ENCODE results near the gene ROCK2. TPM values are rescaled to one million over a fixed set of nuclear protein-coding genes. Genes with fewer than 3 reads are reported as not detected.

ROCK2 gene
- total and polyA plus RNA-seq, 9 of the 15 experiments (the other 6 are each of a cell fraction or from before 2014, with no cell fraction given): 4.9 to 30.6 (median 14.3) TPM

- no peak for TF ChIP-seq HMBOX1 (IDR thresholded peaks at IDR 0.05)
- TF ChIP-seq ZNF282 (CRISPR knock-in tag; IDR thresholded peaks at IDR 0.05): no peak
- TF ChIP-seq ZFP30 (CRISPR knock-in tag; IDR thresholded peaks at IDR 0.05; ENCODE audit: borderline replicate concordance): no peak
- no peak for TF ChIP-seq CHAMP1 (IDR thresholded peaks at IDR 0.05)
- peak; percentile 21 for TF ChIP-seq BRD9 (IDR thresholded peaks at IDR 0.05; ENCODE audit: low read depth, partially characterized antibody)
- TF ChIP-seq ZBTB2 (IDR thresholded peaks at IDR 0.05): no peak
- TF ChIP-seq STAG1 (CRISPR knock-in tag; IDR thresholded peaks at IDR 0.05; ENCODE audit: borderline replicate concordance): no peak
- no peak for TF ChIP-seq ZNF561 (CRISPR knock-in tag; conservative IDR thresholded peaks at IDR 0.05)
- no peak for TF ChIP-seq ARNT (IDR thresholded peaks at IDR 0.05)
- no peak for TF ChIP-seq SIRT6 (IDR thresholded peaks at IDR 0.05; ENCODE audit: low read depth, low read length)
- no peak for TF ChIP-seq ELF4 (CRISPR knock-in tag; IDR thresholded peaks at IDR 0.05)
- peak; percentile 31; the same call in 1 of the 2 replicates for TF ChIP-seq EP400 (IDR thresholded peaks at IDR 0.05)
- no peak for TF ChIP-seq ASH1L (IDR thresholded peaks at IDR 0.05; ENCODE audit: borderline replicate concordance, low read depth, partially characterized antibody)
- no peak for TF ChIP-seq KLF1 (tag; IDR thresholded peaks at IDR 0.05)
- TF ChIP-seq COPS2 (conservative IDR thresholded peaks at IDR 0.05): no peak
- TF ChIP-seq ERF (CRISPR knock-in tag; IDR thresholded peaks at IDR 0.05): no peak
- TF ChIP-seq THRB (CRISPR knock-in tag; conservative IDR thresholded peaks at IDR 0.05): no peak
- TF ChIP-seq LARP7 (IDR thresholded peaks at IDR 0.05): no peak
- TF ChIP-seq ZNF511 (CRISPR knock-in tag; IDR thresholded peaks at IDR 0.05): no peak; the same call in 1 of the 2 replicates
- TF ChIP-seq USF2 (CRISPR knock-in tag; IDR thresholded peaks at IDR 0.05): no peak
- TF ChIP-seq ZZZ3 (IDR thresholded peaks at IDR 0.05): no peak
- TF ChIP-seq BHLHE40 (IDR thresholded peaks at IDR 0.05; ENCODE audit: low read length): no peak
These were observed 681 bp upstream of the ROCK2 start (continued) for GRCh38 chr2:11344956-11345677.
